SKM-1 treated with dmso at 0.1 percent for 144 hours (cell line): ENCODE results near the gene PAQR3.
A peak's percentile ranks its signal among the peaks of the same experiment; 100 is the strongest.
"Not testable (repeated sequence)": the region's sequence is repeated elsewhere in the genome, so short reads cannot be mapped to it uniquely, and the experiment has no call there.

Experiments
- DNase-seq: peaks from one replicate; lab custom pipeline; 2025; ENCODE audit not compliant: unreplicated experiment; lab: John Stamatoyannopoulos, UW

PAQR3 gene

DNA sequence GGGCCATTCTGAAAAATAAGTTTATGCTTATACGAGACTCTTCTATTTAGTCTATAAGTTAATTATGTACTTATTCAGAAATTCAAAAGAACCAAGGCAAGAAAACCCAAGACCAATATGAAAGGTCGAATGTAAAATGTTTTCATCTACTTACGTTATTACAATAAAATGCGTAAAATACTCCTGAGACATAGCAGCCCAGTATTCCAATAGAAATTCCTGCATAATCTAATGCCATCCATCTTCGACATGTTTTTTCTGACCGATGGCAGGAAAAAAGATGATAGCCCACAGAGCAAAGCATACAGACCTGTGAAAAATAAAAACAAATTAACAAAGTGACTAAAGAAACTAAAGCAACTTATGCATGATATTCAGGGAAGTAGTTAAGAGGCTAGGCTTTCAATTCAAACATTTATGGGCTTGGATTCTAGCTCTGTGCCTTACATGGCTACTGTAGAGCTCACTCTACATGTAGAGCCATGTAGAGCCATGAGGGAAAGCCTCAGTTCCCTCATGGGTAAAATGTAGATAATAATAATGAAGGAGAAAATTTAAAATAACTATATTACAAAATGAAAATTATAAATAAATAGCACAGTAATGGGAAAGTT, 9.1 kb downstream of the PAQR3 start:
- DNase-seq = no peak

DNA sequence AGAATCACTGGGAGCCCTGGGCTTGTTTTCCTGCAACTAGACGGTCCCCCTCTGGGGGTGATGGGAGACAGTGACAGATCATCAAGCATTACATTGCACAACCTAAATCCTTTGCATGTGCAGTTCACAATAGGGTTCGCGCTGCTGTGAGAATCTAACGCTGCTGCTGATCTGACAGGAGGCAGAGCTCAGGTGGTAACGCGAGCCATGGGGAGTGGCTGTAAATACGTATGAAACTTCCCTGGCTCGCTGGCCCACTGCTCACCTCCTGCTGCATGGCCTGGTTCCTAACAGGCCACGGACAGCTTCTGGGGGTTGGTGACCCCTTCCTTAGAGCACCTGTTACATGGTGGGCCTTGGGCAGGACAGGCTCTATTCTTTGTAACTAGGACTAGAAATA, 10.4 kb downstream of the PAQR3 start:
- DNase-seq = no peak

DNA sequence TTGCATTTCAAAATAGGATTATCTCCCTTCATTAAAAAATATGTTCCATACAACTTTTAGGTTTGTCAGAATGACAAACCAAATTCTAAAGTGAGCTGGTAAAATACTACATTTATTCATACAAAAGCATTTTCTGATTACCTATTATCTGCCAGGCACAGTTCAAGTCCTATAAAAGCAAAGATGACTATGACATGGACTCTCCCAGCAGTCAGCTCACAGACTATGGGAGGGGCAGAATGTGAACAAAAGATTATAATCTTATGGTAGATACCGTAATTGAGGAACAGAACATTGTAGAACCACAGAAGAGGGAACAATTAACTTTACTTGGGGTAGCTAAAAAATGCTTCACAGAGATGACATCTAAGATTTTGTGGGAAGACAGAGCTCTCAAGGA, 12.4 kb downstream of the PAQR3 start:
- no peak for DNase-seq

DNA sequence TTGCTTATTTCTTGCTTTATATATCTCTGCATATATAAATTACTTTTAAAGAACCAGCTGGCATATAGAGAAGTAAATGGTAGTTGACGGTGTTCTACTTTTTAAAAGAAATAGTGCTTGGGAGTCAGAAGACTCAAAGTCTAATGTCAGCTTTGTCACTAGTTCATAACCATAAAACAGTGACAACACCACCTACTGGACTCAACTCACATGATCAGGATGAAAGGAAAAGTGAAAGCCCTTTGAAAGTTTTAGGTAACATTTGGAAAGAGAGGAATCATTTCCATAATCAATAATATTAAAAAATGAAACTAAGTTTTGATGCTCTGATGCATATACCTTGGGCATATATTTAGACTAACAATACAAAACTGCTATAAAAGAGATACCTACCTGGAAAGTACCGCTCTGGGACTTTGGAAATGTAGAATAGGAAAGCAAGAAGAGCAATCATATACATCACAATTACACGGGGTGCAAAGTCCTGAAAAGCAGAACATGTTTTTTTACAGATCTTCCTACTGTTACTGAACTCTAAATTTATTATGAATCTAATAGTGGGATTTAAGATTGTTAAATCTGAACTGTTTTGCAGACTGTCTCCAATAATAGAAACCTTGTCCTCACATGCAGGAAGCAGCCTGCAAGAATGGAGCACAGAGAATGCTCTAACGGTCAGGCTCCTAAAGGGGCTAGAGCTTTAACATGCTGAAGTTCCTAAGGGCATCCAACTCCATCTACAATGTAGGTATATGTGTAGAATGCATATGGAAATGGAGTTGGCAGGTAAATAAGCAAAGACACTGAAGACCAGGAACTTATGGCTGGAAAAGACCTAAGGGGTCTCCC, 15.6 kb downstream of the PAQR3 start:
- no peak for DNase-seq

DNA sequence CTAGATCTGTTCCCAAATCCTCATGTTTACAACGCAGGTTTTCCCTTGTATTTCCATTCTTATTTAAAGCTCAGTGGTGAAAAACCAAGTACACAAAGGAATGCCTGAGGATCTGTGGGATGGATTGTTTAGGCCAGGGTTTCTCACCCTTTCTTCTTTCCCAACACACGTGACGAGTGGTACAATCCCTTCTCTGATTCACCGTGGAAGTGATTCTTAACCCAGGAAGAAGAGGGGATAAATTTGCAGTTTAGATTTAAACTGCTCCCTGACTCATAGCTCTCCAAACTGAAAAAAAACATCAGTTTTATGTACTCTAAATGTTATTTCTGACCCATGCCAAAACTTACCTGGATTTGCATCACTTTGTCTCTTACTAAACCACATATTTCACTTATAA, 17.0 kb downstream of the PAQR3 start:
- no peak for DNase-seq

DNA sequence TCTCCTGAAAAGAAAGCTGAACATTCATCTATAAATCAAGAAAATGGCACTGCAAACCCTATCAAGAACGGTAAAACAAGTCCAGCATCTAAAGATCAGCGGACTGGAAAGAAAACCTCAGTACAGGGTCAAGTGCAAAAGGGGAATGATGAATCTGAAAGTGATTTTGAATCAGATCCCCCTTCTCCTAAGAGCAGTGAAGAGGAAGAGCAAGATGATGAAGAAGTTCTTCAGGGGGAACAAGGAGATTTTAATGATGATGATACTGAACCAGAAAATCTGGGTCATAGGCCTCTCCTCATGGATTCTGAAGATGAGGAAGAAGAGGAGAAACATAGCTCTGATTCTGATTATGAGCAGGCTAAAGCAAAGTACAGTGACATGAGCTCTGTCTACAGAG, 28.6 kb downstream of the PAQR3 start:
- no peak for DNase-seq

DNA sequence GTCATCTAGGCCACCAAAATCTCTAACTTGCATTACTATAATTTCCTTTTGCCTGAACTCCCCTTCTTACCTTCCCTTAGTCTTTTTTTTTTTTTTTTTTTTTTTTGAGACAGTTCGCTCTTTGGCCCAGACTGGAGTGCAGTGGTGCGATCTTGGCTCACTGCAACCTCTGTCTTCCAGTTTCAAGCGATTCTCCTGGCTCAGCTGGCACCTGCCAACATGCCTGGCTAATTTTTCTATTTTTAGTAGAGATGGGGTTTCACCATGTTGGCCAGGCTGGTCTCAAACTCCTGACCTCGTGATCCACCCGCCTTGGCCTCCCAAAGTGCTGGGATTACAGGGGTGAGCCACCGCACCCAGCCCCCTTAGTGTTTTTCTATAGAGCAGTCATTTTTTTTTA, 30.3 kb downstream of the PAQR3 start:
- DNase-seq = not testable (repeated sequence)

DNA sequence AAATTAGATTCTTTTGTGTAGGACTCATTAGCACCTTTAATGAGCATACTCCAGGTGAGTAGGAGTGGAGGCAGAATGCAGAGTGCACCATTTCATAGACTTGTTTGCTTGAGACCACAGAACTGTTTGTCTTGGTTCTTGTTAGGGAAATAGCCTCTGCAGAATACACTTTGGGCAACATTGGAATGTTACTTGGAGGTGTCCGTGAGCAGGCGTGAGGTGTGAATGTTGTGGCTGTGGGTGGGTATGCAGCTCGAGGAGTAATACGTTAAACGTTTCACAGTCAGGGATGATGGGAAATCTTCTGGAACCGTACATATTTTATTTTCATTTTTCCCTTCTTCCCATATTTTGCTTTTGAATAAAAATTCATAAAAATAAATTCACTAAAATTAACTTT, 31.6 kb downstream of the PAQR3 start:
- DNase-seq = no peak

DNA sequence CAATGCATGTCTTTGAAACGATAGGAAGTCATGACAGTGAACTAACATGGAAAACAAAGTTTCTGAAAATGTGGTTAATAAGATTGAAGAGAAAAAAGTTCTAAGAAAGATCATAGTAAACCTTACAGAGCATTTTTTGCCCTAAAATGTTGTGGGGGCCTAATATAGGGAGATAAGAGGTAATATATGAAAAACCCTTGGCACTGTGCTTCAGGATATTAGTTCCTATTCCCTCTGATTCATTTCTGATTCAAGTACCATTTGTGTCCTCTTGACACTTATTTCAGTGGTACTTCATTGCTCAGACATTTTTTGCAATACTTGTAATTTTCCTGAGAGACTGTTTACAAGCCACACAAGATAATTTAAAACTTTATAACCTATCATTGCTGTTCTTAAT, 35.1 kb downstream of the PAQR3 start:
- no peak for DNase-seq

DNA sequence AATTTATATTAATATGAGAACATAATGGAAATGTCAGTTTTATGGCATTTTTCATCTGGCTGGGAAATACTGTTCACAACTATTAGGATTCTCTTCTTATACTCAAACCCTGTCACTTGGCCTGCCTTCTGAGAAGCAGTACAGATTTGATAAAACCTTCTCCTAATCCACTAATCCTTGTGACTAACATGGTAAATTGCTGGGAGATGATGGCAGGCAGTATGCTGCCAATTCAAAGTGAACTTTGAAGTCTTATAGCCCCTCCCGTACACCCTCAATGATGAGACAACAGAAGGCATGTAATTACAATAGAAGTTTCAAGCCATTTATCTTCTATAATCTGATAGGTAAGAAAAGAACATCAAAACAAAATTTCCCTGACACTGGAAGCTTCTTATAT, 36.9 kb downstream of the PAQR3 start:
- no peak for DNase-seq

DNA sequence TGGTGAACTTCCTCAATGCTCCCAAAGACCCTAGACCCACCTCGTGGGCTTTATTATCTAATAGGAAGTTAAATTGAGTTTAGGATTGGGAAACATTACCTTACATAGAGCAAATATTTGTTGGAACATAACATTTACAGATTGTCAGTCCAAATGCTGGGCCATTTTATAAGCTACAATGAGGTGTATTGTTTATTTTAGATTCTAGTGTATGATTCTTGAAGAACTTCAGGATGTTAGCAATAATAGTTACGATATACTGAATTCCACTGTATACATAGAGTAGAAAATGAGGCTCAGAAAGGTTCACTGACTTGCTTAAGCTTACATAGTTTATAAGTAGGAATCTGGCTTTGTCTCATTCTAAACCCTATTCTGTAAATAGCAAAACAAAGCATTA, 37.4 kb downstream of the PAQR3 start:
- no peak for DNase-seq

DNA sequence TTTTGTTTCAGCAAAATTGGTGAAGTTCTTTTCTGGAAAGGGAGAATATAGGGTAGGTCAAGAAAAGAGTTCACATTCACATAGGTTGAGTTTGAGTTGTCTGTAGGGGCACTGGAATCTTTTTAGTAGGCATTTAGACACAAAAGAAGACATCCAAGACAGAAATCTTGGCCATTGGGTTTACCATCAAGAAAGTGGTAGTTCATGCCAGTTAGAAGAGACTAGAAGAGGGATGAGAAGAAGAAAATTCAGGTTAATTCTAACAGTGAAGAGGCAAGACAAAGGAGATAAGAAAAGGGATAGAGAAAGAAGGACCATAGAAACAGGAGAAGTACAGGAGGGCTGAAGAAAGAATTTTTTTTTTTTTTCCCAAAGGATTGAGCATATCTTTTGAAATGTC, 39.9 kb downstream of the PAQR3 start:
- DNase-seq = no peak

DNA sequence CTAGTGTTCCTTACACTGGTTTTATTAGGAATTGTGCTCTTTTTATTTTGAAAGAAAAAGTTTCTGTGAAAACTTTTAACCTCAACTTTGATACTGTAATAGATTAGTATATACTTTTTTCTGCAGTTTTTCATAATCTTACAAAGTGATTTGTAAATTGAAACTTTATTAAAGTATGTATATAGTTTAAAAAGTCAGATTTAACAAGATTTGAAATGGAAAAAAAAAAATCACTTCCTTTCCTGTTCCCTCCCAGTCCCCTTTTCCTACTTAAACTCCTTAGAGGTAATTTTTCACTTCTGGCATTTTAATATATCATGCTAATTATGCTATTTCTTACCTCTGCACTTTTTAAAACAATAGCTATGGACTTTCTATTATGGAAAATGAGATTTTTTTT, 49.3 kb downstream of the PAQR3 start:
- no peak for DNase-seq

DNA sequence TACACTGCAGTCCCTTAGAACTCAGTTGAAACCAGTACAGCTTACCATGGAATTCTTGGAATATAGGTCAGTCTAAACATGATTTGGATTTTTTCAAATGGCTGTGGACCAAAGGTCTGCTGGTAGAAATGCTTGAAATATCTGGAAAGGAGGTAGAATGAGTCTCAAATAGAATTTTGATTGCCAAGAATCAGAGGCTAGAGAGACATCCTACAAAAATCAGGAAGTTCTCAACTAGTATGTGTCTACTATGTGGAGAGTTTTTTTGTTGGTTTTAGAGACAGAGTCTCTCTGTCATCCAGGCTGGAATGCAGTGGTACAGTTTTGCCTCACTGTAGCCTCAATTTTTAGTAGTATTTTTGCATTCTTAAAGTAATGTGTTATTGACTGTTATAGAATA, 53.6 kb downstream of the PAQR3 start:
- no peak for DNase-seq

DNA sequence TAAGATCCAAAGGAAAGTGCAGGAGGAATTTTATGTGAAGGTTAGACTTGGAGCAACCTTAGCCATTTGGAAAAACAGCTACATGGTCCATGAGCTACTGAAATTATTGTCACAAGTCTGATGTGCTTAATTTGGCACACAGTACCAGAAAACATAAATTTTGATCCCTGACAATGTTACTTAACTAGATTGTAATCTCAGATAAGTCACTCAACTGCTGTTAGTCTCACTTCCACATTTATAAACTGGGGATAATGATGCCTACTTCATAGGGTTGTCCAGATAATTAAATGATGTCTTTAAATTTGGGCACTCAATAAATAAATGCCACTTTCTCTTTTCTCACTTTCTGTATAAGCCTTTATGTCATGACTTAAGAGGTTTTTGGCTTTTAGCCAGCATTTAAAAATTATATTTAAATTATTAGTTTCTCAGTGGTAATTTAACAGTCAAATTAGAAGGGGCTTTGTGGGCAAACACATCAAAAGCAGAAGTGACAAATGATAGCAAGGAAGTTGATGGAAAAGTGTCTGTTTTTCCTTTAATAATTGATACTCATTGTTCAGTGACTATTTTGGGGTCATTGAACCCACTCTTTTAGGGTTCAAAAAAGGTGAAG, 58.3 kb downstream of the PAQR3 start:
- DNase-seq = no peak

DNA sequence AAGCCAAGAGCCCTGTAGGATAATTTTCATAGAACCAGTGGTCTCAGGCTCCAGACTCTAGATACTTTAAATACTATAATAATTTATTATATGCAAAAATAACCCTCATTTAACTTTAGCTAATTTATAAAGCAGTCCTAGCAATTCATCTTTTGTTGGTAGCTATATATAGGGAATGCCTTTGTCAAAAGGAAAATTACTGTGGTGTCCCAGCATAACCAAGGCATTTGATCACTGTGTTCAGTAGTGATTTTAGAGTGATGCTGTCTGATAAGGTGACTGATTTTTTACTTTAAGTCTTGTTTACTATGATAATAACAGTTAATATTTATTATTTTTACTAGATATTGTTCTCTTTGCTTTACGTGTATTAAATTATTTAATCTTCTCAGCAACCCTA, 61.2 kb downstream of the PAQR3 start:
- DNase-seq = no peak

DNA sequence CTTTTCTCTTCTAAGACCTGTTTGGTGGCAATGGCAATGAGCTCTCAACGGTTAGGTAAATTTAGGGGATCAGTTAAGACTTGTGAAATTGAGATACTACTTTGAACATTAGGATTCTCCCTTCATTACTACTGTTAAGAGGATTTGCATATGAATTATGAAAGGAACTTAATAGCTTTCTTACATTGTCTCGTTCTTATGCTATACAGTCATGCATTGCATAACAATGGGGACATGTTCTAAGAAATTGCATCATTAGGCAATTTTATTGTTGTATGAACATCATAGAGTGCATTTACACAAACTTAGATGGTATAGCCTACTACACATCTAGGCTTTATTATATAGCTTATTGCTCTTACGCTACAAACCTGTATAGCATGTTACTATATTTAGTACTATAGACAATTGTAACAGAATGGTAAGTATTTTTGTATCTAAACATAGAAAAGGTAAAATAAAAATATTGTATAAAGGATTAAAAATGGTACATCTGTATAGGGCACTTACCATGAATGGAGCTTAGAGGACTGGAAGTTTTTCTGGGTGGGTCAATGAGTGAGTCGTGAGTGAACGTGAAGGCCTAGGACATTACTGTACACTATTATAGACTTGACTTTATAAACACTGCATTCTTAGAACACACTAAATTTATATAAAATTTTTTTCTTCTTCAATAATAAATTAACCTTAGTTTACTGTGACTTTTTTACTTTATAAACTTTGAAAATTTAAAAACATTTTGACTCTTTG, 62.5 kb downstream of the PAQR3 start:
- no peak for DNase-seq

DNA sequence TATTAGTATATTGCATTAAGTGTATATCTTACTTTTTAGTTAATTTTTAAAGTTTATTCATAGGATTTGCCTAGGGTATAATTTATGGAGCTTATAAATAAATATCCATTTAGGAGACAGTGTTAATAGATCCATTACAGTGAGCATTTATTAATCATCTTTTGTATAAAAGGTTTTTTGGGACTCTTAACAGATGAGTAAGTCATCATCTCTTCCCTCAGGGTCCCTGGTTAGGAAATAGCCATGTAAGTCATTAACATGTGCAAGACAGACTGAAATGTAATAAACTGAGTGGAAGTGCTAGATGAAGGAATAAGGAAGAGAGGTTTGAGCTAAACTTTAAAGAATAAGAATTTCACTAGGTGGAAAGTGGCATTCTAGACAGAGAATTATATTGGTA, 69.2 kb downstream of the PAQR3 start:
- DNase-seq = no peak

DNA sequence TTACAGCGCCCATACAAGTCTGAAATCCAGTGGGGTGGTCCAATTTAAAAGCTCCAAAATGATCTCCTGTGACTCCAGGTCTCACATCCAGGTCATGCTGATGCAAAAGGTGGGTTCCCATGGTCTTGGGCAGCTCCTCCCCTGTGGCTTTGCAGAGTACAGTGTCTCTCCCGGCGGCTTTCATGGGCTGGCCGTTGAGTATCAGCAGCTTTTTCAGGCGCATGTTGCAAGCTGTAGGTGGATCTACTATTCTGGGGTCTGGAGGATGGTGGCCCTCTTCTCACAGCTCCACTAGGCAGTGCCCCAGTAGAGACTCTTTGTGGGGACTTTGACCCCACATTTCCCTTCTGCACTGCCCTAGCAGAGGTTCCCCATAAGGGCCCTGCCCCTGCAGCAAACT, 70.5 kb downstream of the PAQR3 start:
- DNase-seq = not testable (repeated sequence)

DNA sequence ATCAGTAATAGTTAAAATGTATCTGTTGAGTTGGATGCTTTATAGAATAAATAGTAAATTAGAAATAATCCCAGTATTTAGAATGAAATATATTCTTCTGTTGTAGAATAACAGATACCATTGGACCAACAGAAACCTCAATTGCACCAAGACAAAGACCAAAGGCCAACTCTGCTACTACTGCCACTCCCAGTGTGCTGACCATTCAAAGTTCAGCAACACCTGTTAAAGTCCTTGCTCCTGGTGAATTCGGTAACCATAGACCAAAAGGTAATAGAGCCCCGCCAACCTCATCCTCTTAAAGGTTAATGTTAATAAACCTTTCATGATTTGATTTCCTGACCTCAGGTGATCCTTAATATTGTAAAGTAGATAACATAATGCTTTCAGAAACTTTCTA, 73.8 kb downstream of the PAQR3 start:
- DNase-seq = no peak

DNA sequence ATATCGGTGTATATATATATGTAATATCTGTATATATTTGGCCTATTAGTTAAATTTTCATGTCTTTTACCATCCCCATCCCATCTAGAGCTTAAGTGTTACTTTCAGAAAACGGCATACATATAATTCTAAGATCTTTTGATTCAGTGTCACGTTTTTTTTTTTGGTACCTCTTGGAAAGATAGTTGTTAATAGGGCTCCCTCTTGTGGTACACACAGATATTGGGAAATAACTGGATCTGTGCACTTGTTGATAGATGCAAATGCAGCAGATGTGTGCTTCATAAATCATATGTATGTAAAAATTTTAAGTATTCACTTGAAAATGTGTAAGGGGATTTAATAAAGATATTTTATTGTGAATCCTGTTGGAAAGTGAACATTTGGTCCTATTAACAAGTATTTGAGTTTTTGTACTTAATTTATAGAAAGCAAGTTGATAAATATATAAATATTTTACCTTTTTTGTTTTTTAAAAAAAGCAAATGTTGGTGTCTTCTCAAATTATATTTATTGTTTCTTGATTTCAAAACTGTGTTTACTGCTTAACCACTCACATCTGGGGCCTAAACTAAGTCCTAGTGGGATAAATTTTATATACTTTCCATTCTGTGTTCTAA, 74.7 kb downstream of the PAQR3 start:
- DNase-seq = peak; percentile 62
